Activated T-cell treated with anti-CD3 and anti-CD28 coated beads, Interleukin-2, amount 50 U/mL, for 1 hour (primary cell): ENCODE measurements around the gene WDR6.

Source experiments
- DNase-seq: peaks from one replicate; pipeline ENCODE4 v3.0.0-alpha.2; 2020

Gene WDR6

GRCh38 chr3:49007068-49007770, at the start of gene WDR6:
Gene WDR6, plus strand, starts transcription at chr3:49007391. Its CDS starts 41 bp downstream, at chr3:49007432.
- peak; percentile 95 for DNase-seq

- no peak for DNase-seq
Measured at GRCh38 chr3:48960841-48961413, 46.3 kb upstream of the WDR6 start.

GRCh38 chr3:48962340-48962739, 44.9 kb upstream of the WDR6 start:
- DNase-seq: no peak

GRCh38 chr3:48962939-48963338, 44.3 kb upstream of the WDR6 start:
- DNase-seq: no peak

- no peak for DNase-seq
Measured at GRCh38 chr3:48963591-48963990, 43.6 kb upstream of the WDR6 start.

GRCh38 chr3:48966367-48966766, 40.8 kb upstream of the WDR6 start:
- no peak for DNase-seq

- DNase-seq: no peak
Measured at GRCh38 chr3:48966876-48967361, 40.3 kb upstream of the WDR6 start.

GRCh38 chr3:48970586-48970985, 36.6 kb upstream of the WDR6 start:
- no peak for DNase-seq

- no peak for DNase-seq
Measured at GRCh38 chr3:48974076-48974864, 32.9 kb upstream of the WDR6 start.

GRCh38 chr3:48979451-48979850, 27.7 kb upstream of the WDR6 start:
- no peak for DNase-seq

GRCh38 chr3:48980295-48980694, 26.9 kb upstream of the WDR6 start:
- DNase-seq: no peak

- no peak for DNase-seq
Measured at GRCh38 chr3:48982016-48982415, 25.2 kb upstream of the WDR6 start.

- DNase-seq: no peak
Measured at GRCh38 chr3:48982686-48983085, 24.5 kb upstream of the WDR6 start.

- DNase-seq: no peak
Measured at GRCh38 chr3:48983096-48983495, 24.1 kb upstream of the WDR6 start.

- DNase-seq: no peak
Measured at GRCh38 chr3:48984663-48985062, 22.5 kb upstream of the WDR6 start.

GRCh38 chr3:48985831-48986376, 21.3 kb upstream of the WDR6 start:
- no peak for DNase-seq

GRCh38 chr3:48989126-48989795, 17.9 kb upstream of the WDR6 start:
- DNase-seq: no peak

GRCh38 chr3:48989796-48990635, 17.2 kb upstream of the WDR6 start, which contains the start of gene P4HTM:
Gene P4HTM, plus strand, starts transcription at chr3:48990241. Its CDS starts 16 bp downstream, at chr3:48990257.
- peak; percentile 83 for DNase-seq

- no peak for DNase-seq
Measured at GRCh38 chr3:48990636-48991469, 16.3 kb upstream of the WDR6 start.

GRCh38 chr3:48991851-48992545, 15.2 kb upstream of the WDR6 start:
- DNase-seq: no peak
